Measurements from ENCODE around the gene OR1D2. TPM values are rescaled to one million over a fixed set of nuclear protein-coding genes. Genes with fewer than 3 reads are reported as not detected.
"Not testable (repeated sequence)": the region's sequence is repeated elsewhere in the genome, so short reads cannot be mapped to it uniquely, and the experiment has no call there.

OR1D2 gene
- polyA plus RNA-seq, result not detected
- long read RNA-seq, donor 1, result 0 reads
- long read RNA-seq, donor 2, result 0 reads
- long read RNA-seq, donor 3, result 0 reads
- long read RNA-seq, donor 4, result 0 reads
- long read RNA-seq, donor 5, result 0 reads
- long read RNA-seq, donor 6, result 0 reads
- long read RNA-seq, donor 7, result 0 reads
- long read RNA-seq, donor 8, result 0 reads
- long read RNA-seq, donor 9, result 0 reads
- long read RNA-seq, donor 10, result 0 reads

GRCh38 chr17:3104322-3104721 lies at the start of gene OR1D2:
Gene OR1D2 (minus strand): TSS chr17:3104422. CDS start chr17:3092996, 11,426 bp downstream.
- H3K36me3 ChIP-seq (ENCODE audit: control insufficient read depth in 3 of 3, insufficient read depth in 2 of 3, low read depth in 1 of 3, low read length in 3 of 3), result no peaks in the 10 kb centered on the region
- 57 to 75% (median 59%) methylated on average over 3 of the region's 3 CpGs for WGBS, 3 donors
- H3K27ac ChIP-seq (ENCODE audit: low read depth in 1 of 3, low read length in 2 of 3), result no peak within 1 kb of the TSS
- FAIRE-seq (no peak), DNase-seq (no peak)
- no peak within 1 kb of the TSS for H3K4me3 ChIP-seq (ENCODE audit: low read depth in 1 of 3, low read length in 3 of 3)
- no peaks in the 10 kb centered on the region for H3K9me3 ChIP-seq (ENCODE audit: control insufficient read depth in 2 of 2, insufficient read depth in 1 of 2, low read depth in 1 of 2, low read length in 1 of 2)
- peaks cover 0 to 2% (median 0%) of the 10 kb centered on the region in 3 donors for H3K27me3 ChIP-seq (ENCODE audit: control insufficient read depth in 3 of 3, insufficient read depth in 3 of 3, low read length in 3 of 3)
- no peaks in the 10 kb centered on the region for H3K4me1 ChIP-seq (ENCODE audit: control insufficient read depth in 3 of 3, insufficient read depth in 2 of 3, low read depth in 1 of 3, low read length in 2 of 3)

GRCh38 chr17:3137494-3137893 lies 33.3 kb upstream of the OR1D2 start:
- FAIRE-seq; H3K36me3 ChIP-seq (ENCODE audit: control insufficient read depth in 3 of 3, insufficient read depth in 2 of 3, low read depth in 1 of 3, low read length in 3 of 3); DNase-seq; H3K4me1 ChIP-seq (ENCODE audit: control insufficient read depth in 3 of 3, insufficient read depth in 2 of 3, low read depth in 1 of 3, low read length in 2 of 3); H3K4me3 ChIP-seq (ENCODE audit: low read depth in 1 of 3, low read length in 3 of 3); H3K9me3 ChIP-seq (ENCODE audit: control insufficient read depth in 2 of 2, insufficient read depth in 1 of 2, low read depth in 1 of 2, low read length in 1 of 2); H3K27ac ChIP-seq (ENCODE audit: low read depth in 1 of 3, low read length in 2 of 3); H3K27me3 ChIP-seq (ENCODE audit: control insufficient read depth in 3 of 3, insufficient read depth in 3 of 3, low read length in 3 of 3): not testable (repeated sequence)
- 85 to 87% (median 86%) methylated on average over 2 of the region's 3 CpGs for WGBS, 3 donors

GRCh38 chr17:3127451-3127850 lies 23.2 kb upstream of the OR1D2 start, which contains the start of gene OR1G1:
Gene OR1G1 (minus strand): TSS chr17:3127551. CDS start chr17:3127551, 0 bp downstream.
- Histone ChIP-seq H3K4me3 (ENCODE audit: low read depth in 1 of 3, low read length in 3 of 3) (no peak within 1 kb of the TSS), H3K27me3 (ENCODE audit: control insufficient read depth in 3 of 3, insufficient read depth in 3 of 3, low read length in 3 of 3) (peaks cover 0 to 3% (median 0%) of the 10 kb centered on the region in 3 donors)
- FAIRE-seq, result no peak

GRCh38 chr17:3073850-3074249 lies 30.4 kb downstream of the OR1D2 start:
- H3K4me1 ChIP-seq (ENCODE audit: control insufficient read depth in 3 of 3, insufficient read depth in 2 of 3, low read depth in 1 of 3, low read length in 2 of 3); H3K4me3 ChIP-seq (ENCODE audit: low read depth in 1 of 3, low read length in 3 of 3); H3K9me3 ChIP-seq (ENCODE audit: control insufficient read depth in 2 of 2, insufficient read depth in 1 of 2, low read depth in 1 of 2, low read length in 1 of 2); H3K27ac ChIP-seq (ENCODE audit: low read depth in 1 of 3, low read length in 2 of 3); DNase-seq; H3K27me3 ChIP-seq (ENCODE audit: control insufficient read depth in 3 of 3, insufficient read depth in 3 of 3, low read length in 3 of 3); FAIRE-seq; H3K36me3 ChIP-seq (ENCODE audit: control insufficient read depth in 3 of 3, insufficient read depth in 2 of 3, low read depth in 1 of 3, low read length in 3 of 3): not testable (repeated sequence)
- 63 to 72% (median 70%) methylated on average over 4 of the region's 4 CpGs for WGBS, 3 donors

More at GRCh38 chr17:3127451-3127850, 23.2 kb upstream of the OR1D2 start, which contains the start of gene OR1G1:
- no peaks in the 10 kb centered on the region for H3K4me1 ChIP-seq (ENCODE audit: control insufficient read depth in 3 of 3, insufficient read depth in 2 of 3, low read depth in 1 of 3, low read length in 2 of 3)
- 69 to 80% (median 79%) methylated on average over 2 of the region's 2 CpGs for WGBS, 3 donors
- no peak for DNase-seq
- no peaks in the 10 kb centered on the region for H3K9me3 ChIP-seq (ENCODE audit: control insufficient read depth in 2 of 2, insufficient read depth in 1 of 2, low read depth in 1 of 2, low read length in 1 of 2)
- H3K36me3 ChIP-seq (ENCODE audit: control insufficient read depth in 3 of 3, insufficient read depth in 2 of 3, low read depth in 1 of 3, low read length in 3 of 3), result no peaks in the 10 kb centered on the region
- no peak within 1 kb of the TSS for H3K27ac ChIP-seq (ENCODE audit: low read depth in 1 of 3, low read length in 2 of 3)

GRCh38 chr17:3065192-3065591 lies 39.0 kb downstream of the OR1D2 start:
- H3K9me3 ChIP-seq (ENCODE audit: control insufficient read depth in 2 of 2, insufficient read depth in 1 of 2, low read depth in 1 of 2, low read length in 1 of 2); DNase-seq; FAIRE-seq; H3K27ac ChIP-seq (ENCODE audit: low read depth in 1 of 3, low read length in 2 of 3); H3K27me3 ChIP-seq (ENCODE audit: control insufficient read depth in 3 of 3, insufficient read depth in 3 of 3, low read length in 3 of 3); H3K4me3 ChIP-seq (ENCODE audit: low read depth in 1 of 3, low read length in 3 of 3); H3K36me3 ChIP-seq (ENCODE audit: control insufficient read depth in 3 of 3, insufficient read depth in 2 of 3, low read depth in 1 of 3, low read length in 3 of 3); H3K4me1 ChIP-seq (ENCODE audit: control insufficient read depth in 3 of 3, insufficient read depth in 2 of 3, low read depth in 1 of 3, low read length in 2 of 3): not testable (repeated sequence)
- WGBS, 3 donors, result no CpG with 5 or more reads among the region's 1 CpG

- FAIRE-seq; H3K4me3 ChIP-seq (ENCODE audit: low read depth in 1 of 3, low read length in 3 of 3); H3K27me3 ChIP-seq (ENCODE audit: control insufficient read depth in 3 of 3, insufficient read depth in 3 of 3, low read length in 3 of 3); H3K36me3 ChIP-seq (ENCODE audit: control insufficient read depth in 3 of 3, insufficient read depth in 2 of 3, low read depth in 1 of 3, low read length in 3 of 3); DNase-seq; H3K4me1 ChIP-seq (ENCODE audit: control insufficient read depth in 3 of 3, insufficient read depth in 2 of 3, low read depth in 1 of 3, low read length in 2 of 3); H3K9me3 ChIP-seq (ENCODE audit: control insufficient read depth in 2 of 2, insufficient read depth in 1 of 2, low read depth in 1 of 2, low read length in 1 of 2); H3K27ac ChIP-seq (ENCODE audit: low read depth in 1 of 3, low read length in 2 of 3): not testable (repeated sequence)
- WGBS, 3 donors, result 43 to 98% methylated on average over 1 to 2 of the region's 2 CpGs; no CpG with 5 or more reads in 1 of the 3 donors
Measured at GRCh38 chr17:3063507-3063906, 40.7 kb downstream of the OR1D2 start, which contains the start of gene OR1D5. Gene OR1D5 (minus strand): TSS chr17:3063607. CDS start chr17:3063607, 0 bp downstream.

- WGBS, 3 donors, result 71 to 81% (median 79%) methylated on average over 8 of the region's 8 CpGs
- not testable (repeated sequence) for FAIRE-seq; H3K4me1 ChIP-seq (ENCODE audit: control insufficient read depth in 3 of 3, insufficient read depth in 2 of 3, low read depth in 1 of 3, low read length in 2 of 3); H3K9me3 ChIP-seq (ENCODE audit: control insufficient read depth in 2 of 2, insufficient read depth in 1 of 2, low read depth in 1 of 2, low read length in 1 of 2); H3K27ac ChIP-seq (ENCODE audit: low read depth in 1 of 3, low read length in 2 of 3); H3K4me3 ChIP-seq (ENCODE audit: low read depth in 1 of 3, low read length in 3 of 3); H3K27me3 ChIP-seq (ENCODE audit: control insufficient read depth in 3 of 3, insufficient read depth in 3 of 3, low read length in 3 of 3); H3K36me3 ChIP-seq (ENCODE audit: control insufficient read depth in 3 of 3, insufficient read depth in 2 of 3, low read depth in 1 of 3, low read length in 3 of 3); DNase-seq
Measured at GRCh38 chr17:3062824-3063377, 41.3 kb downstream of the OR1D2 start.

GRCh38 chr17:3054868-3055267 lies 49.4 kb downstream of the OR1D2 start:
- not testable (repeated sequence) for H3K4me3 ChIP-seq (ENCODE audit: low read depth in 1 of 3, low read length in 3 of 3); H3K36me3 ChIP-seq (ENCODE audit: control insufficient read depth in 3 of 3, insufficient read depth in 2 of 3, low read depth in 1 of 3, low read length in 3 of 3); H3K4me1 ChIP-seq (ENCODE audit: control insufficient read depth in 3 of 3, insufficient read depth in 2 of 3, low read depth in 1 of 3, low read length in 2 of 3); H3K27ac ChIP-seq (ENCODE audit: low read depth in 1 of 3, low read length in 2 of 3); DNase-seq; FAIRE-seq; H3K27me3 ChIP-seq (ENCODE audit: control insufficient read depth in 3 of 3, insufficient read depth in 3 of 3, low read length in 3 of 3); H3K9me3 ChIP-seq (ENCODE audit: control insufficient read depth in 2 of 2, insufficient read depth in 1 of 2, low read depth in 1 of 2, low read length in 1 of 2)
- WGBS, 3 donors, result 88 to 93% (median 90%) methylated on average over 1 of the region's 2 CpGs
